Subcutaneous abdominal adipose tissue (tissue), 5 donors: ENCODE results near the gene B4GALT6.

Source experiments
- H3K27ac ChIP-seq: one replicate; pipeline ENCODE4 v1.7.0; 2013; ENCODE audit warnings: low read depth, mild to moderate bottlenecking, inconsistent platforms, low read length, moderate library complexity
- H3K27me3 ChIP-seq, 5 donors: one replicate each; pipeline ENCODE4 v1.7.0; 2013; ENCODE audit warnings: low read length in 5 of 5, inconsistent platforms in 1 of 5; ENCODE audit not compliant: control insufficient read depth in 5 of 5, insufficient read depth in 4 of 5
- H3K36me3 ChIP-seq, 5 donors: one replicate each; pipeline ENCODE4 v1.7.0; 2013; ENCODE audit warnings: low read length in 5 of 5; ENCODE audit not compliant: control insufficient read depth in 5 of 5, insufficient read depth in 5 of 5
- H3K4me1 ChIP-seq, 5 donors: one replicate each; pipeline ENCODE4 v1.7.0; 2013; ENCODE audit warnings: low read length in 5 of 5, mild to moderate bottlenecking in 3 of 5, moderate library complexity in 1 of 5; ENCODE audit not compliant: control insufficient read depth in 5 of 5, insufficient read depth in 5 of 5
- H3K4me3 ChIP-seq, 5 donors: one replicate each; pipeline ENCODE4 v1.7.0; 2013; ENCODE audit warnings: low read length in 5 of 5, low read depth in 1 of 5
- H3K9ac ChIP-seq, 5 donors: one replicate each; pipeline ENCODE4 v1.7.0; 2013; ENCODE audit warnings: low read length in 5 of 5, mild to moderate bottlenecking in 4 of 5, moderate library complexity in 3 of 5
- H3K9me3 ChIP-seq, 5 donors: one replicate each; pipeline ENCODE4 v1.7.0; 2013; ENCODE audit warnings: low read length in 5 of 5; ENCODE audit not compliant: control insufficient read depth in 5 of 5
- donor health status: healthy.
- donor health status: healthy.
- donor health status: healthy.
- donor health status: healthy.
- donor health status: healthy.

B4GALT6 gene

DNA sequence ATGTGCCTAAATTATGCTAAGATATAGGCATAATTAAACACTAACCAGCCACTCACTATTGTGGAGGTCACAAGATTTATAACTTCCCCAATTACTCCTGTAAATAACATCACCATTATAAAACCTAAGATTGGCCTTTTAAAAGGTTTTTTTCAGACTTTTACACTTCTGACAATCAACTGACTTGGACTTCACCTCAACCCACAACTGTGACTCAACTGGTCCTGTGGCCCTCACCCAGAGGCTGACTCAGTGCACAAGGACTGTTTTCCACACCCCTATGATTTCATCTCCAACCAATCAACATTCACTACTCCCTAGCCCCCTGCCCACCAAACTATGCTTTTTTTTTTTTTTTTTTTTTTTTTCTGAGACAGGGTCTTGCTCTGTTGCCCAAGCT is 81.1 kb downstream of the B4GALT6 start:
- no peaks in the 10 kb centered on the region for H3K27me3 ChIP-seq
- H3K9ac ChIP-seq = no peak overlapping the region
- no peaks in the 10 kb centered on the region for H3K4me1 ChIP-seq
- no peak overlapping the region for H3K4me3 ChIP-seq
- no peak overlapping the region for H3K27ac ChIP-seq
- H3K9me3 ChIP-seq = no peaks in the 10 kb centered on the region
- H3K36me3 ChIP-seq = no peaks in the 10 kb centered on the region

GRCh38 chr18:31598021-31598805 is 86.2 kb downstream of the B4GALT6 start:
- Histone ChIP-seq H3K4me3 (no peak overlapping the region), H3K27ac (no peak overlapping the region), H3K9ac (no peak overlapping the region), H3K27me3 (no peaks in the 10 kb centered on the region), H3K36me3 (no peaks in the 10 kb centered on the region), H3K4me1 (no peaks in the 10 kb centered on the region), H3K9me3 (peaks cover 0 to 3% (median 0%) of the 10 kb centered on the region in 5 donors)

DNA sequence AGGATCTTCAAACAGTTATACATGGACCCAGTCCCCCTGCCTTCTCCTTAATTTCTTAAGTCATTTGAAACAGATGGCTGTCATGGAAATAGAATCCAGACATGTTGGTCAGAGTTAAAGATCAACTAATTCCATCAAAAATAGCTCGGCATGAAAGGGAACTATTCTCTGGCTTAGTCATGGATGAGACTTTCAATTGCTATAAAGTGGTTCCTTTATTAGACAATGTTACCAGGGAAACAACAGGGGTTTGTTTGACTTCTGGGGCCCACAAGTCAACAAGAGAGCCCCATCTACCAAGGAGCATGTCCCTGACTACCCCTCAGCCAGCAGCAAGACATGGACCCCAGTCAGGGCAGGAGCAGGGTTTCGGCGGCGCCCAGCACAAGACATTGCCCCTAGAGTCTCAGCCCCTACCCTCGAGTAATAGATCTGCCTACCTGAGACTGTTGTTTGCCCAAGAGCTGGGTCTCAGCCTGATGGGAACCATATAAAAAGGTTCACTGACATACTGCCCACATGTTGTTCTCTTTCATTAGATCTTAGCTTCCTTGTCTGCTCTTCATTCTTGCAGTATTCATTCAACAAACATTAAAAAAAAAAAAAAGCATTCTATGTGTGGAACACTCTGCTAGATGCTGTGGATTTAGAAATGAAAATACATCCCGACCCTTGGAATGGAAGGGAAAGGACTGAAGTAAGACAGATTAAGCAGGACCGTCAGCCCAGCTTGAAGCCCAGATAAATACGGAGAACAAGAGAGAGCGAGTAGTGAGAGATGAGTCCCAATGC is 88.1 kb downstream of the B4GALT6 start:
- H3K27ac ChIP-seq = no peak overlapping the region
- no peak overlapping the region for H3K4me3 ChIP-seq
- H3K4me1 ChIP-seq = no peaks in the 10 kb centered on the region
- H3K27me3 ChIP-seq = no peaks in the 10 kb centered on the region
- H3K9me3 ChIP-seq = peaks cover 0 to 3% (median 0%) of the 10 kb centered on the region in 5 donors
- H3K36me3 ChIP-seq = no peaks in the 10 kb centered on the region
- H3K9ac ChIP-seq = no peak overlapping the region

DNA sequence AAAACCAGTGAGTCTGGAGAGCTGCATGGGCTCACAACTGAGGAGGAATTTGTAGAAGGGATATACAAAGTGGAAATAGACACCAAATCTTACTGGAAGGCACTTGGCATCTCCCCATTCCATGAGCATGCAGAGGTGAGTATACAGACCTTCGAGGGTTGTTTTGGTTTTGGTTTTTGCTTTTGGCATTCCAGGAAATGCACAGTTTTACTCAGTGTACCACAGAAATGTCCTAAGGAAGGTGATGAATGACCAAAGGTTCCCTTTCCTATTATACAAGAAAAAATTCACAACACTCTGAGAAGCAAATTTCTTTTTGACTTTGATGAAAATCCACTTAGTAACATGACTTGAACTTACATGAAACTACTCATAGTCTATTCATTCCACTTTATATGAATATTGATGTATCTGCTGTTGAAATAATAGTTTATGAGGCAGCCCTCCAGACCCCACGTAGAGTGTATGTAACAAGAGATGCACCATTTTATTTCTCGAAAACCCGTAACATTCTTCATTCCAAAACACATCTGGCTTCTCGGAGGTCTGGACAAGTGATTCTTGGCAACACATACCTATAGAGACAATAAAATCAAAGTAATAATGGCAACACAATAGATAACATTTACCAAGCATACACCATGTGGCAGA is 89.1 kb downstream of the B4GALT6 start:
- Histone ChIP-seq H3K27ac (no peak overlapping the region), H3K4me1 (no peaks in the 10 kb centered on the region), H3K9me3 (peaks cover 0 to 3% (median 0%) of the 10 kb centered on the region in 5 donors), H3K9ac (no peak overlapping the region), H3K36me3 (no peaks in the 10 kb centered on the region), H3K27me3 (no peaks in the 10 kb centered on the region), H3K4me3 (no peak overlapping the region)

- no peaks in the 10 kb centered on the region for H3K27me3 ChIP-seq
- H3K4me1 ChIP-seq = no peaks in the 10 kb centered on the region
- H3K4me3 ChIP-seq = no peak overlapping the region
- no peak overlapping the region for H3K27ac ChIP-seq
- H3K36me3 ChIP-seq = no peaks in the 10 kb centered on the region
- peaks cover 0 to 3% (median 0%) of the 10 kb centered on the region in 5 donors for H3K9me3 ChIP-seq
- H3K9ac ChIP-seq = no peak overlapping the region
Observed at GRCh38 chr18:31592506-31593157, 91.7 kb downstream of the B4GALT6 start.

DNA sequence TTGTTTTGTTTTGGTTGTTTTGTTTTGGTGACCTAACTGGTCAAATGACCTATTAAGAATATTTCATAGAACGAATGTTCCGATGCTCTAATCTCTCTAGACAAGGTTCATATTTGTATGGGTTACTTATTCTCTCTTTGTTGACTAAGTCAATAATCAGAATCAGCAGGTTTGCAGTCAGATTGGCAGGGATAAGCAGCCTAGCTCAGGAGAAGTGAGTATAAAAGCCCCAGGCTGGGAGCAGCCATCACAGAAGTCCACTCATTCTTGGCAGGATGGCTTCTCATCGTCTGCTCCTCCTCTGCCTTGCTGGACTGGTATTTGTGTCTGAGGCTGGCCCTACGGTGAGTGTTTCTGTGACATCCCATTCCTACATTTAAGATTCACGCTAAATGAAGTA is 92.8 kb downstream of the B4GALT6 start, which contains the start of gene TTR:
Gene TTR (plus strand): TSS at position 250 of the 400 bp plus-strand sequence. CDS start 26 bp downstream, at position 276.
- Histone ChIP-seq H3K27ac (no peak within 1 kb of the TSS), H3K9me3 (peaks cover 0 to 3% (median 0%) of the 10 kb centered on the region in 5 donors), H3K27me3 (no peaks in the 10 kb centered on the region), H3K36me3 (no peaks in the 10 kb centered on the region), H3K4me3 (no peak within 1 kb of the TSS), H3K9ac (no peak within 1 kb of the TSS), H3K4me1 (no peaks in the 10 kb centered on the region)

GRCh38 chr18:31591113-31591512 is 93.3 kb downstream of the B4GALT6 start:
- Histone ChIP-seq H3K27ac (no peak overlapping the region), H3K9me3 (peaks cover 0 to 3% (median 0%) of the 10 kb centered on the region in 5 donors), H3K27me3 (no peaks in the 10 kb centered on the region), H3K9ac (no peak overlapping the region), H3K4me3 (no peak overlapping the region), H3K4me1 (no peaks in the 10 kb centered on the region), H3K36me3 (no peaks in the 10 kb centered on the region)

- Histone ChIP-seq H3K4me3 (no peak overlapping the region), H3K9ac (no peak overlapping the region), H3K27me3 (no peaks in the 10 kb centered on the region), H3K36me3 (no peaks in the 10 kb centered on the region), H3K4me1 (no peaks in the 10 kb centered on the region), H3K27ac (no peak overlapping the region), H3K9me3 (peaks cover 0 to 3% (median 0%) of the 10 kb centered on the region in 5 donors)
Observed at GRCh38 chr18:31590570-31590969, 93.8 kb downstream of the B4GALT6 start.

DNA sequence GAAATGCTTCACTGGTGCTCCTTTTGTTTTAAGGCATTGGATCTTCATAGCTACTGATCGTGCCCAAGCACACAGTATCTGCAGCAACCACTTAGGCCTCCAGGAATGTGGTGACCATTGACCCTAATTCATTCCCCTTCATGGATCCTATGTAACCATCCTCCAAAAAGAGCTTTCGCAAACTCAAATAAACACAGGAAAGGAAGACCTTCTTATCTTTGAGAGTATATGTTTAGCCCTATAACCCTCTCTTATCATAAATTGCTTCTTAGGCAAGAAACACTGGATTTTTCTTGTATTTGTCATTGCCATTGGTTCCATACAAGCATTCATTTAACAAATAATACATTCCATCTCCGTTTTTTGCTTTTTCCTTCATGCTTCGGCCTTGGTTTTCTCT is 96.9 kb downstream of the B4GALT6 start:
- Histone ChIP-seq H3K9ac (no peak overlapping the region), H3K9me3 (no peaks in the 10 kb centered on the region), H3K27me3 (no peaks in the 10 kb centered on the region), H3K4me3 (no peak overlapping the region), H3K4me1 (no peaks in the 10 kb centered on the region), H3K36me3 (no peaks in the 10 kb centered on the region), H3K27ac (no peak overlapping the region)
